GM21360 (cell line): ENCODE measurements around the gene AR.

Experiments used
- ATAC-seq: cut with Tn5 transposase; IDR thresholded peaks from one replicate; pipeline ENCODE4 v1.9.1; 2021; ENCODE audit warnings: mild to moderate bottlenecking, moderate library complexity; ENCODE audit not compliant: unreplicated experiment

AR gene

DNA sequence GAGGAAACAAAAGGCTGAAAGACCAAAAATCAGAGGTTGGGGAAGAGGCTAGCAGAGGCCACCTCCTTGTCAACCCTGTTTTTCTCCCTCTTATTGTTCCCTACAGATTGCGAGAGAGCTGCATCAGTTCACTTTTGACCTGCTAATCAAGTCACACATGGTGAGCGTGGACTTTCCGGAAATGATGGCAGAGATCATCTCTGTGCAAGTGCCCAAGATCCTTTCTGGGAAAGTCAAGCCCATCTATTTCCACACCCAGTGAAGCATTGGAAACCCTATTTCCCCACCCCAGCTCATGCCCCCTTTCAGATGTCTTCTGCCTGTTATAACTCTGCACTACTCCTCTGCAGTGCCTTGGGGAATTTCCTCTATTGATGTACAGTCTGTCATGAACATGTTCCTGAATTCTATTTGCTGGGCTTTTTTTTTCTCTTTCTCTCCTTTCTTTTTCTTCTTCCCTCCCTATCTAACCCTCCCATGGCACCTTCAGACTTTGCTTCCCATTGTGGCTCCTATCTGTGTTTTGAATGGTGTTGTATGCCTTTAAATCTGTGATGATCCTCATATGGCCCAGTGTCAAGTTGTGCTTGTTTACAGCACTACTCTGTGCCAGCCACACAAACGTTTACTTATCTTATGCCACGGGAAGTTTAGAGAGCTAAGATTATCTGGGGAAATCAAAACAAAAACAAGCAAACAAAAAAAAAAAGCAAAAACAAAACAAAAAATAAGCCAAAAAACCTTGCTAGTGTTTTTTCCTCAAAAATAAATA, 179.9 kb downstream of the AR start:
- ATAC-seq: no peak

DNA sequence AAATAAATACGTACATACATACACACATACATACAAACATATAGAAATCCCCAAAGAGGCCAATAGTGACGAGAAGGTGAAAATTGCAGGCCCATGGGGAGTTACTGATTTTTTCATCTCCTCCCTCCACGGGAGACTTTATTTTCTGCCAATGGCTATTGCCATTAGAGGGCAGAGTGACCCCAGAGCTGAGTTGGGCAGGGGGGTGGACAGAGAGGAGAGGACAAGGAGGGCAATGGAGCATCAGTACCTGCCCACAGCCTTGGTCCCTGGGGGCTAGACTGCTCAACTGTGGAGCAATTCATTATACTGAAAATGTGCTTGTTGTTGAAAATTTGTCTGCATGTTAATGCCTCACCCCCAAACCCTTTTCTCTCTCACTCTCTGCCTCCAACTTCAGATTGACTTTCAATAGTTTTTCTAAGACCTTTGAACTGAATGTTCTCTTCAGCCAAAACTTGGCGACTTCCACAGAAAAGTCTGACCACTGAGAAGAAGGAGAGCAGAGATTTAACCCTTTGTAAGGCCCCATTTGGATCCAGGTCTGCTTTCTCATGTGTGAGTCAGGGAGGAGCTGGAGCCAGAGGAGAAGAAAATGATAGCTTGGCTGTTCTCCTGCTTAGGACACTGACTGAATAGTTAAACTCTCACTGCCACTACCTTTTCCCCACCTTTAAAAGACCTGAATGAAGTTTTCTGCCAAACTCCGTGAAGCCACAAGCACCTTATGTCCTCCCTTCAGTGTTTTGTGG, 180.7 kb downstream of the AR start:
- no peak for ATAC-seq

DNA sequence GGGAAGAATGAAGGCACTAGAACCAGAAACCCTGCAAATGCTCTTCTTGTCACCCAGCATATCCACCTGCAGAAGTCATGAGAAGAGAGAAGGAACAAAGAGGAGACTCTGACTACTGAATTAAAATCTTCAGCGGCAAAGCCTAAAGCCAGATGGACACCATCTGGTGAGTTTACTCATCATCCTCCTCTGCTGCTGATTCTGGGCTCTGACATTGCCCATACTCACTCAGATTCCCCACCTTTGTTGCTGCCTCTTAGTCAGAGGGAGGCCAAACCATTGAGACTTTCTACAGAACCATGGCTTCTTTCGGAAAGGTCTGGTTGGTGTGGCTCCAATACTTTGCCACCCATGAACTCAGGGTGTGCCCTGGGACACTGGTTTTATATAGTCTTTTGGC, 181.7 kb downstream of the AR start:
- ATAC-seq: no peak

DNA sequence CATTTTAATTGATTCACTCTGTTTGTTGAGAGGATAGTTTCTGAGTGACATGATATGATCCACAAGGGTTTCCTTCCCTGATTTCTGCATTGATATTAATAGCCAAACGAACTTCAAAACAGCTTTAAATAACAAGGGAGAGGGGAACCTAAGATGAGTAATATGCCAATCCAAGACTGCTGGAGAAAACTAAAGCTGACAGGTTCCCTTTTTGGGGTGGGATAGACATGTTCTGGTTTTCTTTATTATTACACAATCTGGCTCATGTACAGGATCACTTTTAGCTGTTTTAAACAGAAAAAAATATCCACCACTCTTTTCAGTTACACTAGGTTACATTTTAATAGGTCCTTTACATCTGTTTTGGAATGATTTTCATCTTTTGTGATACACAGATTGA, 182.2 kb downstream of the AR start:
- ATAC-seq: no peak

DNA sequence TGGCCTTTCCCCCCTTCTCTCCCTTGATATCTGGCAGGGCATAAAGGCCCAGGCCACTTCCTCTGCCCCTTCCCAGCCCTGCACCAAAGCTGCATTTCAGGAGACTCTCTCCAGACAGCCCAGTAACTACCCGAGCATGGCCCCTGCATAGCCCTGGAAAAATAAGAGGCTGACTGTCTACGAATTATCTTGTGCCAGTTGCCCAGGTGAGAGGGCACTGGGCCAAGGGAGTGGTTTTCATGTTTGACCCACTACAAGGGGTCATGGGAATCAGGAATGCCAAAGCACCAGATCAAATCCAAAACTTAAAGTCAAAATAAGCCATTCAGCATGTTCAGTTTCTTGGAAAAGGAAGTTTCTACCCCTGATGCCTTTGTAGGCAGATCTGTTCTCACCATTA, 183.8 kb downstream of the AR start:
- ATAC-seq: no peak

DNA sequence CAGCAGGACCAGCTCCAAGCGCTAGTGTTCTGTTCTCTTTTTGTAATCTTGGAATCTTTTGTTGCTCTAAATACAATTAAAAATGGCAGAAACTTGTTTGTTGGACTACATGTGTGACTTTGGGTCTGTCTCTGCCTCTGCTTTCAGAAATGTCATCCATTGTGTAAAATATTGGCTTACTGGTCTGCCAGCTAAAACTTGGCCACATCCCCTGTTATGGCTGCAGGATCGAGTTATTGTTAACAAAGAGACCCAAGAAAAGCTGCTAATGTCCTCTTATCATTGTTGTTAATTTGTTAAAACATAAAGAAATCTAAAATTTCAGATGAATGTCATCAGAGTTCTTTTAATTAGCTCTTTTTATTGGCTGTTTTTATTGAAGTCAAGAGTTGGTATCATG, 186.5 kb downstream of the AR start:
- no peak for ATAC-seq

DNA sequence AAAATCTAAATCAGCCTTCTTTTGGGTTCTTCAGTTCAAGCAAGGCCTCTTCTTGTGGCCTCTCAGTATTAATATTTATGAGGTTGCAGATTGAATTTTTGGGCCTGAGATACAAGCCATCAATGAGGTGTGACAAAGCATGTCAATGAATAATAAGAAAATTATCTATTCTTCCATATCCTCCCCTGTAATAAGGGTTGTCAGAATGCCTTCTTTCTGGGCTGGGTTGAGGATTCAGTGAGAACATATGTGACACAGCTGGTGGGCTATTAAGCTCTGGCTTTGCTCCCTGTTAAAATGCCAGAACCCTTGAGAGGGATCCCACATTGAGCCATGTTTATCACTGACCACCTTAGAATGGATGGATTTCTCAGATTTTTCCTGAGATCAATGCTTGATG, 187.2 kb downstream of the AR start:
- no peak for ATAC-seq

DNA sequence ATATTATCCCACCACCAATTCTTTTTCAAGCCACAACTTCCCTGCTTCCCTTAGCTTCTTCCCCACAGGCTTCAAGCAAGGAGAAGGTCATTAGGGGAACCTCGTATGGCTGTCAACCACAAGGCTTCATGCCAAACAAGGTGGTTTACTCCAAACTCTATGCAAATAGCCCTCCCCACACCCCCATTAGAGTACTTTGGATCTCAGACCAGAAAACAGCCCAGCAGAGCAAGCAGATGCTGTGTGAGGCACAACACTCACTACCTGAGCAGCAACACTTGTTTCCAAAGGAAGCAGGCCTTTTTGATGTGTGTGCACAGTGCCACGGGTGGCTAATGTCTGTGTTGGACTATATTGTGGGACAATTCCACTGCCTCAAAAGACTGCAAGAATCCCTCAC, 189.0 kb downstream of the AR start:
- ATAC-seq: no peak

DNA sequence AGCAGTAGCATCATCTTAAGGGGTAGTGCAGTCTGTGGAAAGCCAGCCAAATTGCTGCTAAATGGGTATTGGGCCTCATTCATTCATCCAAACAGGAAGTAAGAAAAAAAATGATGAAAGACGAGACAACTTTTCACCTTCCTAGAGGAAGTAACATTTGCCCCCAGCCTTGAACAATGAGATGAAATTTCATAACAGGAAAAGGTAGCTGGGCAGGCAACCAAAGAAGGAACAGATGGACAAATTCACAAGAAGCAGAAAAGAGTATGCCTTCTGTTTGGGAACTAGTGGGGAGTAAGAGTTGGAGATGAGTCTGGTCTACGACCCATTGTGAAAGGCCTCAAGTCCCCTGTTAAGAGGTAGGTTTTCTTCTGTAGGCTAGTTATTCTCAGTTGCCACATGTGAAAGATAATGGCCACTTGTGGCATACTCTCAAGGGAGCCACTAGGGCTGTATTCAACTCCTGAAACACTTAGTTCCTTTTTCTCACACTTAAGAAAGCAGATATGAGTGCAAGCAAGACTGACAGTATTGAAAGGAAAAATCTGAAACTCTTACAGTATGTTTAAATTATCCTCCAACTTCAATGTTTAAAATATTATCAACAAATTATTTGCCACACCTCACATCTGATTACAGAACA, 190.4 kb downstream of the AR start:
- ATAC-seq: no peak

DNA sequence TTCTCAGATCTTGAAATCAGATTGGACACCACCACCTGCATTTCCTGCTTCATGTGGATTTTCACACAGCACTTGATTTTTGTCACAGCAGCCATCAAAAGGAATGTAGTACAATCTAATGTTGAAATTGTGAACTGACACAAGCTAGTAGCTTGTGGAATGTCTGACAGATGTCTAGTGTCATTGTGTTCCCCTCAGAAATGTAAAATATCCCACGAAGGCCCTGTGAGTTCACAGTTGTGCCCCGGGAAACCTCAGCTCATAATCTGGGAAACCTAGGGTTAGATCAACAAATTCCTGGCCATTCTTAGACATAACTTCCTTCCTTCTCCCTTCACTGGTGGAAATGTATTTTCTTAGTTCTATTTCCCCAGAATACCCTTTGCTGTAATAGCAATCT, 205.7 kb downstream of the AR start:
- no peak for ATAC-seq

DNA sequence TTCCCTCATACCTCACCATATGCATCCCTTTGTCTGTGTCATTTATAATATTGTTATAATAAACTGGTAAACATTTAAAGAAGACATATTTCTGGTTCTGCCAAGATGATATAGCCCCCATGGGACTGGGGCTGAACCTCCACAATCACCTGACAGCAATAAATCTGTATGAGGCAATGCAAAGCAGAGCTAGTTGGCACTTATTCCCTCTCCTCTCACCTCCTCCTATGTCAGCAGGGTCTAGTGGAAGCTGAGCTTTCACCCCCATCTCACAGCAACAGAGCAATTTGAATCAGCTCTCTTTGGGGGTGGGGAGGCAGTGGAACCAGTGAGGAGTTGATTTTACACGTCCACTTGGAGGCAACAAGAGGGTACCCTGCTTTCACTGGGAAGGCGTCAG, 206.9 kb downstream of the AR start:
- no peak for ATAC-seq

DNA sequence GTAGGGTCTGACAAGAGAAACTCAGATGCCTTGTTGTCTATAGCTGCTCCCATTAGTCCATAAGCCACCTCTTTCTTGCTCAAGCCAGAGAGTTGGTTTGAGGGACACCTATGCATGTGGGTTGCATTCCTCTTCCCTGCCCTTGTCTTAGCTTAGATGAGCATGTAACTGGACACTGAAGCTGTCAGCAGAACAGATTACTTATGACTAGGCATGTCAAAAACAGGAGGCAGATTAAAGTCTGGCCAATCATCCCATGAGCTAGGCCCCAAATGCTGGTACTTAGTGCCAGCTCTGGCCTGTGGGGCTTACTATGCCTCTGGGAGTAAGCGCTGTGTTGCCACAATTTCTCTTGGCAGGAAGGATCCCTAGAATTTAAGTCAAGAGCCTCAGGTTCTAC, 215.2 kb downstream of the AR start:
- no peak for ATAC-seq

DNA sequence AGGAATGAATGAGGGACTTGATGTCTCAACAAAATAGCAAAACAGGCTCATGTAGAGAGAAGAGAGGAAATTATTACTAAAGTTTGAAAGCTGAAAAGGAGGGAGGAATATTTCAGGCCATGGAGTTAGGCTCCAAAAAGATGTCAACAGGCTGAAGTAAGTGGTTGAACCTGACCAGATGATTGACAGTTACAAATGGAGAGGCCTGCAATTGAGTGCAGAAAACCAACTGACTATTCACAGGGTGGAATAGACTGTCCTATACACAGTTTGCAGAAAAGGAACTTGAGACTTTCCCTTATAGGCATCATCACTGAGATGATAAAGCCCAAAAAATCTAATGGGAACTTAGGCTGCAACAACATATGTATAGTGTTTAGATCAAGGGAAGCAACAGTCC, 233.3 kb downstream of the AR start:
- no peak for ATAC-seq

DNA sequence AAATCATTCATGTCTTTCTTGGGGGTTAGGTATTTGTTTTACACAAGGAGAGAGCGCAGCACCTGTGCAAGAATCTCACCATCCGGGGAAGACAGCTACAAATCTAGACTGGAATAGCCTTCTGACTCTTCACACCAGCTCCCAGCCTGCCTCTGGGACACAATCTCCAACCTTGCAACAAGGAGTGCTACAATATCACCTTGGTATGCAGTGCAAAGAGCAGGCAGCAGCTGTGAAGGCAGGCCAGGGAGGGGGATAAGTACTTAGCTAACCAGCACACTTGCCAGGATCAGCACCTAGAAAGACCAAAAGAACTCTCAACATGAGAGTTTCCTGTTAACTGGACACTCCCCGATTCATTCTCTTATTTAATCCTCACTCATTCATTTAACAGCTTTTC, 235.3 kb downstream of the AR start:
- ATAC-seq: no peak
